NB4 (cell line): Measurements from ENCODE around the gene ENGASE.

ENCODE experiments used
- DNase-seq: peaks from one replicate; pipeline ENCODE4 v3.0.0; 2010; ENCODE audit warnings: low read depth
- H3K4me3 ChIP-seq: one replicate; pipeline ENCODE4 v1.5.1; 2011; ENCODE audit warnings: mild to moderate bottlenecking, low read depth, low read length, moderate library complexity
- MAX ChIP-seq: IDR thresholded peaks from 2 replicates; pipeline ENCODE4 v1.6.1; 2011; ENCODE audit warnings: low read depth, low read length
- MYC ChIP-seq: IDR thresholded peaks from 2 replicates; pipeline ENCODE4 v1.6.1; 2011; ENCODE audit warnings: low read depth, low read length
- POLR2A ChIP-seq: IDR thresholded peaks from 2 replicates; pipeline ENCODE4 v1.6.1; 2011; ENCODE audit warnings: mild to moderate bottlenecking; ENCODE audit not compliant: insufficient read length; ENCODE audit errors: extremely low read depth
- TF ChIP-seq, protein P1 (sequence below): IDR thresholded peaks from one replicate; pipeline ENCODE4 v1.5.1; 2012; ENCODE audit warnings: low read depth, low read length

Gene ENGASE

GRCh38 chr17:79085921-79086551 lies 11.4 kb downstream of the ENGASE start:
- TF ChIP-seq, protein P1, sequence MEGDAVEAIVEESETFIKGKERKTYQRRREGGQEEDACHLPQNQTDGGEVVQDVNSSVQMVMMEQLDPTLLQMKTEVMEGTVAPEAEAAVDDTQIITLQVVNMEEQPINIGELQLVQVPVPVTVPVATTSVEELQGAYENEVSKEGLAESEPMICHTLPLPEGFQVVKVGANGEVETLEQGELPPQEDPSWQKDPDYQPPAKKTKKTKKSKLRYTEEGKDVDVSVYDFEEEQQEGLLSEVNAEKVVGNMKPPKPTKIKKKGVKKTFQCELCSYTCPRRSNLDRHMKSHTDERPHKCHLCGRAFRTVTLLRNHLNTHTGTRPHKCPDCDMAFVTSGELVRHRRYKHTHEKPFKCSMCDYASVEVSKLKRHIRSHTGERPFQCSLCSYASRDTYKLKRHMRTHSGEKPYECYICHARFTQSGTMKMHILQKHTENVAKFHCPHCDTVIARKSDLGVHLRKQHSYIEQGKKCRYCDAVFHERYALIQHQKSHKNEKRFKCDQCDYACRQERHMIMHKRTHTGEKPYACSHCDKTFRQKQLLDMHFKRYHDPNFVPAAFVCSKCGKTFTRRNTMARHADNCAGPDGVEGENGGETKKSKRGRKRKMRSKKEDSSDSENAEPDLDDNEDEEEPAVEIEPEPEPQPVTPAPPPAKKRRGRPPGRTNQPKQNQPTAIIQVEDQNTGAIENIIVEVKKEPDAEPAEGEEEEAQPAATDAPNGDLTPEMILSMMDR: no peak
- TF ChIP-seq MAX (no peak), POLR2A (no peak), MYC (no peak)
- no peak for DNase-seq
- H3K4me3 ChIP-seq: no peak overlapping the region

DNA sequence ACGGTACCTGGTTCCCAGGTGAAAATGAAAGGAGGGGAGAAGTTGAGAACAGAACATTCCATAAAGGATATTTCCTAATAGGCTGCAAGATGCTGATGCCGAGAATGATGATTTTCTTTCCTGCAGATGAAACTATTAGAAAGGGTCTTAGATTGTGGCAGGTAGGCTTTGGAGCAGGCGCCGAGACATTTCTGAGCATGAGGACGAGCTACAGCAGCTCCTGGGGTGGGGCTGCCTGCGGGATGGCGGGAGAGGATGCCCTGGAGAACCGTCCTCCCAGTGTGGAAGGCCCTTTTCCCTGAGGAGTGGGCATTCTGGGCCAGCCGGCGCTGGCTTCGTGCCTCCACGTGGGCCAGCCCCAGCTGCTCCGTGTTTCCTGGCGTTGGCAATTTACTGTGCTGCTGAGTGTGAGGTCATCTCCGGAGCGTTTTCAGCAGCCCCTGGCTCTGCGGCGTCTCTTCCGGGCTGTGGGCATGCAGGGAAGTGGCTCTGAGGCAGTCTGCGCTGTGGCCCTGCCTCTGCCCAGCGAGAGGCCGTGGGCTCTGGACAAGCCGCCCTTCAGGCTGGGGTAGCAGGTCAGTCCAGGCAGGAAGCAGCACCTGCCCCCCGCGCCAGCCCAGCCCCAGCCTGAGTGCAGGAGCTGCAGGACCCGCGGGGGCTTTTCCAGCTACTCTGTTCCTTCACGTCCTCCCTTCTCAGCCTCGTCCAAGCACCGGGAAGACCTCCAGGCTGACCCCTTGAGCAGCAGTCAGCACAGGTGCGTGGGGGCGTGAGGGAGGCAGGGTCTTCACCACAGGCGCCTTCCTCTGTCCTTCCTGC lies 12.2 kb downstream of the ENGASE start:
- no peak for DNase-seq
- H3K4me3 ChIP-seq: no peak overlapping the region
- TF ChIP-seq MYC (no peak), MAX (no peak)

DNA sequence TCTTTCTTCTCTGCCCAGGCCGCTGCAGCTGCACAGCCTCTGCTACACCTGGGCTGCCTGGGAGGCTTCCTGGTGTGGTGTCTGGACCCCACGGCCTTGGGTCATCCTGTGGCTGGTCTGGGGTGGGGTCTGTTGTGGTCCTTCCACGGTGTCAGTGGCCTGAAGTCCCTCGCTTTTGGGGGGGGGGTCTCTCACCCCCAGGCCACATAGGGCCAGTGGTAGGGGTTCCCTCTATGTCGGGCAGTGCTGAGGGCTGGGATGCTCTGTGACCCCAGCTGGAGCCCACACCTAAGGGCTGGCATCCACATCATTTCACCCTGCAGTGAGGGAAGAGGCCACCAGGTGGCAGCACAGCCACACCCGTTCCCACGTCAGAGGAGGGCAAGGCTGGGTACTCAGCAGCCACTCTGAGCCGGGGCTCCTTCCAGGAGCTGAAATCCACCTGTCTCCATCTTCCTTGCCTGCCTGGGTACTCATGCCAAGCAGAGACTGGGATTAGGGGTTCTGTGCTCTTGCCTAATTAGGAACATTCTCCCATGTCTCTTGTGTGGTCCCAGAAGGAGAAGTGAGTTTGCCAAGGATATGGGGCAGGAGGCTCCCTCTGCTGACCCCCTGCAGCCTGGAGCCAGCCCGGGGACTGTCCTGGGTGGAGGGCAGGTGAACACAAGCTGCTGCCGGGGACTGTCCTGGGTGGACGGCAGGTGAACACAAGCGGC lies 13.0 kb downstream of the ENGASE start:
- peak; percentile 59 for DNase-seq
- H3K4me3 ChIP-seq: no peak overlapping the region
- TF ChIP-seq, protein P1: peak; percentile 87
- TF ChIP-seq POLR2A: no peak

DNA sequence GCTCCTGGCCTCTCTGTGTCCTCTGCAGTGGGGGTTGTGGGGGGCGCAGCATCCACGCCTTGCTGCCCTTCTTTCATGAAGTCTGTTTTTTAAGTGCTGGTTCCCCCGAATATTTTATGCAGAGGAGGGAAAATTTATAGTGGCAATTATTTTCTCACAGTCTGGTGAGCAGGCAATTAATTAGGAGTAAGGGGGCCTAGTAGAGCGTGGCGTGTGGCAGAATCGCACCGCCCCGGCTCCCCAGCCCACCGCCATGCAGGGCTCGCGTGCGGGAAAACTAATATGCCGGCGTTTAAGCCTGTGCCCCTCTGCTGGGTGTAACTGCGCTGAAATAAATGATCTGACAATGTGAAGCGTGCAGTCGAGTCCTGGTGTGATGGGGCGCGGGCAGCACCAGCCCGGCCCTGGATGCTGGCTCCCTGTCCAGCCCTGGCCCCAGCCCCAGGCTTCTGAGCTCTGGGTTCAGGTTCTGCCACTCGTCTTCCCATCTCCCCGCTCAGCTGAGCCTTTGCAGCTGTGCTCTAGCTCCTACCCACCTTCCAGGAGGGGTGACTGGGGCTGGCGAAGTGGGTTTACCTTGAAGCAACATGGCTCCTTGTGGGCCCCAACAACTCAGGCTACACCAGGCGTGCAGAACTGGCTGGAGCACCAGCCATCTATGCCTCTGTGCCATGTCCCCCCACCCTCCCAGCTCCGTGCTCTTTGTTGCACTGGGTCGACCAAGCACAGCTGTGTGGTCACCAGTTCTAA lies 13.8 kb downstream of the ENGASE start:
- no peak overlapping the region for H3K4me3 ChIP-seq
- TF ChIP-seq POLR2A (no peak), MYC (no peak), MAX (no peak)
- TF ChIP-seq, protein P1: no peak
- DNase-seq: no peak

DNA sequence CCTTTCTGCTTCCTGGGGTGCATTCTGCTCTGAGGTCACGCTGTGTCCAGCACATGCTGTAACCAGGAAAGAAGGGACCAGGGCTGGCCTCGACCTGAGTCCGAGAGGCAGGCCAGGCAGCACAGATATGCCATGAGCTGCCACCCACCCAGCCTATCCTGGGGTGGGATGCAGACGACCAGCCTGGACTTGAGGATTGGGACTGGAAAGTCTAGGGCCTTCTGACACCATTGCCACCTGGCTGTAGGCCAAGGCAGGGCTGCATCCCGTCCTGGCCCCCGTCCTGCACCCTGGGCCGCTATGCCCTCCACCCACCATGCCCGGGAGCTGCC lies 14.3 kb downstream of the ENGASE start:
- H3K4me3 ChIP-seq: no peak overlapping the region
- TF ChIP-seq, protein P1: no peak
- TF ChIP-seq MAX: no peak
- no peak for TF ChIP-seq POLR2A
- TF ChIP-seq MYC: no peak
- no peak for DNase-seq
